ENCODE results near the gene LRRC73.
"Not testable (repeated sequence)": the region's sequence is repeated elsewhere in the genome, so short reads cannot be mapped to it uniquely, and the experiment has no call there.

Gene LRRC73

GRCh38 chr6:43509142-43509983, 783 bp downstream of the LRRC73 start:
- DNase-seq = no peak

- DNase-seq = no peak
Measured at GRCh38 chr6:43508481-43509141, 1.5 kb downstream of the LRRC73 start.

DNA sequence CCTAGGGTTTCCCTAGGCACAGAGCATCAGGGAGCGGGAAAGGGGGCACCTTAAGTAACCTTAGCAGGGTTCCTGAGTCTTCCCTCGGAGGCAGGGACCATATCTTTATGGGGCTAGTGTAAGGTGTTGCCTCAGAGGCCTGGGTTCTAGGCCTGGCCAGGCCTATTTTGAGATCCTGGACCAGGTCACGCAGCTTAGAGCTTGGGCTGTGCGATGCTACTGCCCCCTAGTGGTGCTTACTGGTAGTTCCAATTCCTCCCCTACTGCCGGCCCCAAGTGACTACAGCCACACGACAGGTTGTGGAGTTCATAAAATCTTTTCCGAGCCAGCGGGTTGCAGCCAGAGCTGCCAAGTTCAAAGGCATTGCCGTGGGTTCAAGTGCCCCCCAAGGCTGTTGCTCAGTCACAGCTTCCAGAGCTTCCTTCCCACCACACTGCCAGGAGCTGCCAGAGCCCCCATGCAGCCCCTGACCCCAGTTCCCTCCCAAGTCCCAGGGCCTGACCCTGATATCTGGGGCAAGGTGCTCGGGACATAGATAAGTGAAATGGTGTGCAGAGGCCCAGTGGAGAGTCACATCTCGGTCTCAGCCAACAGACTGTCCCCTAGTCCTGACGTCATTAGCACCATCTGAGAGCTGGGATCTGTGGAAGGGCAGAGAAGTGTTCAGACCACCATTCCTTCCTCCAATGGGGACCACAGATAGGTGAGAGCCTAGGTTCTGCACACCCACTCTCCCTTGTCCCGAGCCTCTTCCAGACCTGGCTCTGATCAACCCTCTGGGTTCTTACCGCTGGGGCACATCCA, 3.3 kb downstream of the LRRC73 start:
- peak; percentile 63 for DNase-seq

GRCh38 chr6:43506171-43506570, 4.0 kb downstream of the LRRC73 start:
- no peak for DNase-seq

DNA sequence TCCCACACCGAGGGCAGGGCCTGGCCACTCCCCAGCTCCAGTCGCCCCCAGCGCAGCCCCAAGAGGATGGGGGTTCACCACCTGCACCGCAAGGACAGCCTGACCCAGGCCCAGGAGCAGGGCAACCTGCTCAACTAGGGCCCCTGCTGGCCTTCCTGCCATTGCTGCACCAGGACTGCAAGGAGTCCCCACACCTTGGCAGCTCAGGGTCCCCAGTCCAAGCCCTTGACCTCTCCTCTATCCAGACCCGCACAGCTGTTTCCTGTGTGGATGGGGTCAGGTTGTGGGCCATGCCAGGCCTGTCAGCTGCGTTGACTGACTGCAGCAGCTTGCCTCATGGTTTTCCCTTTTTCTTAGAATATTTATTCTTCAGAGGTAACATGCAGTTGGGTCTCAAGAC, 4.4 kb downstream of the LRRC73 start:
- no peak for DNase-seq

DNA sequence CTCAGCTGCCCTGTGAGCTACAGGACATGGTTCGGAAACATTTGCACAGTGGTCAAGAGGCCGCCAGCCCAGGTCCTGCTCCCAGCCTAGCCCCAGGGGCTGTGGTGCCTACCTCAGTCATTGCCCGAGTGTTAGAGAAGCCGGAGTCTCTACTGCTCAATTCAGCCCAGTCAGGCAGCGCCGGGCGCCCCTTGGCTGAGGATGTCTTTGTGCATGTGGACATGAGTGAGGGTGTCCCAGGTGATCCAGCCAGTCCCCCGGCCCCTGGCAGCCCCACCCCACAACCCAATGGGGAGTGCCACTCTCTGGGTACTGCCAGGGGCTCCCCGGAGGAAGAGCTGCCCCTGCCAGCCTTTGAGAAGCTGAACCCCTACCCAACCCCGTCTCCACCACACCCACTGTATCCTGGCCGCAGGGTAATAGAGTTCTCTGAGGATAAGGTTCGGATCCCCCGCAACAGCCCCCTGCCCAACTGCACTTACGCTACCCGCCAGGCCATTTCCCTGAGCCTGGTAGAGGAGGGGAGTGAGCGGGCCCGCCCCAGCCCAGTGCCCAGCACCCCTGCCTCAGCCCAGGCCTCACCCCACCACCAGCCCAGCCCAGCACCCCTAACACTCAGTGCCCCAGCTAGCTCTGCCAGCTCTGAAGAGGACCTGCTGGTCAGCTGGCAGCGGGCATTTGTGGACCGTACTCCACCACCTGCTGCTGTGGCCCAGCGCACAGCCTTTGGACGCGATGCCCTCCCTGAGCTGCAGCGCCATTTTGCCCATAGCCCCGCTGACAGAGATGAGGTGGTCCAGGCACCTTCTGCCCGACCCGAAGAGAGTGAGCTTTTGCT, 5.2 kb downstream of the LRRC73 start:
- no peak for DNase-seq

- DNase-seq = no peak
Measured at GRCh38 chr6:43503443-43503842, 6.7 kb downstream of the LRRC73 start.

GRCh38 chr6:43502666-43503065, 7.5 kb downstream of the LRRC73 start:
- no peak for DNase-seq

DNA sequence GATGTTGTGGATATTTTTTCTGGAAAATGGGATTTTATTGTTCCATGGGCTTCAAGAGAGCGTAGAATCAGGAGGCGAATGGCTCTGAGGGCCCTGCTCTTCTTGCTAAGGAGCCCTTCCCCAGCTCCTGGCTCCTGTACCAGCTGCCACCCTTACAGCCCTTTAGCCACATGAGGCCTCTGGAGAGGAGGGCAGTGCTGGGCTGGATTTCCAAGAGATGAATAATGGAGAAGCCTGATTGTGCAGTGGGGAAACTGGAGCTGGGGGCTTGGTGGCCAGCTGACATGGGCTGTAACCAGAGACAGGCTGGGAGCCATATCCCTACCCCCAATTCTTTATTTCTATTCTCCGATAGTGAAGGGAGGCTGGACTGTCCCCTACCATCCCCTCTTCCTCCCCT, 9.2 kb downstream of the LRRC73 start:
- no peak for DNase-seq

DNA sequence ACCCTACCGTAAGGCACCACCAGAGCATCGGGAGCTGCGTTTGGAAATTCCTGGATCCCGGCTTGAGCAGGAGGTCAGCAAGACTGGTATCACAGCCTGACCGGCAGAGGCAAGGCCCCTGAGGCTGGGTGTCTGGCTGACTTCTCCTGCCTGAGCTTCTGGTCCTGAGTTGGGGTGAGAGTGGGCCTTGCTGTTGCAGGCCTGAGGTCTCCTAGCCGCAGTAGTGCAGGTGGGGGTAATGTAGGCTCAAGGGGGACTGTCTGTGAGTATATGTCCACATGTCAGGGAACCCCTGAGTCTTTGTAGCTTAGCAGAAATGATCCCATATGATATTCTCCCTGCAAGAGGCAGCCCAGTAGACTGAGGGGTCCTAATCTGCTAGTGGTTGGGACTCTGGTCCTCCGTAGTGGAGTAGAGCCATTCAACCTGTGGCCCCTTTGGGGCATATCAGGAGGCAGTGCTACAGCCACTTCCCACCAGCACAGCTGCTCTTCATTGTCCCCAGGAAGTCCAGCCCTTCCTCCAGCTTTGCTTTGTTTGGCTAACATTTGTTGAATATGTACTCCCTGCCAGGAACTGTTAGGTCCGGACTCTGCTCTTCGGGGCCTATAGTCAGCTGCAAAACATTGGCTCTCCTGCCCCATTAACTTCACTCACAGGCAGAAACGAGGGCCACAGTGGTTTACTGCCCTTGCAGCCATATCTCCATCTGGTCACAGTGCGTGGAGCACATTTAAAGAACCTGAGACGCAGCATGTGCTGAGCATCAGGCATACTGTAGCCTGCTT, 10.9 kb downstream of the LRRC73 start:
- no peak for DNase-seq

DNA sequence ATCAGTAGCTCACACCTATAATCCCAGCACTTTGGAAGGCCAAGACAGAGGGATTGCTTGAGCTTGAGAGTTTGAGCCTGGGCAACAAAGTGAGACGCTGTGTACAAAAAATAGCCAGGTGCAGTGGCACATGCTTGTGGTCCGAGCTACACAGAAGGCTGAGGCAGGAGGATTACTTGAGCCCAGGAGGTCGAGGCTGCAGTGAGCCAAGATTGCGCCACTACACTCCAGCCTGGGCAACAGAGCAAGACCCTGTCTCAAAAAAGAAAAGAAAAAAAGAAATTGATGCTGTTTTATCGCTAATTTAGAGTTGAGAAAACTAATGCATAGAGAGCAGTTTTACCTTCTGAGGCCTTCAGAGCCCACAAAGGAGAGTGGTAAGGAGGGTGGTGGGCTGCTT, 11.9 kb downstream of the LRRC73 start:
- not testable (repeated sequence) for DNase-seq

GRCh38 chr6:43497689-43498088, 12.5 kb downstream of the LRRC73 start:
- DNase-seq = no peak

DNA sequence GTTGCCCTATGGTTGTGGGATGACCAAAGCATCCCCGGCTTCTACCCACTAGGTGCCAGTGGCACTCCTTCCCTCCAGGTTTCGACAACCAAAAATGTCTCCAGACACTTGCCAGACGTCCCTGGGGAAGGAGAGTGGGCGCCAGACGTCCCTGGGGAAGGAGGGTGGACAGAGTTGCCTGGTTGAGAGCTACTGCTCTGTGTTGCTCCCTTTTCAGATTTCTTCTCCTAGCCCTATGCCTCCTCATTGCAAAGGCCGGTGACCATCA, 13.1 kb downstream of the LRRC73 start:
- DNase-seq = no peak

- peak; percentile 81 for DNase-seq
Measured at GRCh38 chr6:43496370-43497128, 13.6 kb downstream of the LRRC73 start.

- no peak for DNase-seq
Measured at GRCh38 chr6:43495409-43495941, 14.7 kb downstream of the LRRC73 start.

DNA sequence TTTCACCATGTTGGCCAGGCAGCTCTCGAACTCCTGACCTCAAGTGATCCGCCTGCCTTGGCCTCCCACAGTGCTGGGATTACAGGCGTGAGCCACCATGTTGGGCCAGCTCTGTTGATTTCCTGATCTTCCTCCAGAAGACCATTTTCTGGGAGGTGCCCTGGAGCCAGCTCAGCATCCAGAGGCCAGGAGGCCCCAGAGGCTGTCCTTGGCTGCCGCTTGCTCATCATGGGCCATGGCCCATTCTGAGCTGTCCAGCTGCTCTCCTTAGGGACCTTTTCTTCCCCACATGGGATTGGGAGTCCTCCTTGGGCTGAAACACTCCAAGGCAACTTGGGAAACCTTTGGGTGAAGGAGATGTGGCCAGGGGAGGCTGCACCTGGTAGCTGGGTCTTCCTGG, 15.4 kb downstream of the LRRC73 start:
- DNase-seq = no peak

DNA sequence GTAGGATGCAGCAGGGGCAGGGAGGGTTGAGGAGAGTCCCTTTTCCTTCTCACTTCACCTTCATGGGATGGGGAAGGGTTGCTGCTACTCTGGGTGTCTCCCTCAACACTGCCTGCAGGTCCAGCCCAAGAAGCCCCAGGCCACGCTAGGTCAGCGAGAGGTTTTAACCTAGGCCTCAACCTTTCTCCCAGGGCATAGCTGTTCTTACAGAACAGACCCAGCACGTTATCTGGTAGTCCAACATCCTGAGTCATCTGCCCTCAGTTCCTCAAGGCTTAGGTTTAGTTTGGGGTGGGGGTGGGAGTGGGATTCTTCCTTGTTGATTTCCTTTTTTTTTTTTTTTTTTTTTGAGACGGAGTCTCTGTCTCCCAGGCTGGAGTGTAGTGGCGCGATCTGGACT, 15.8 kb downstream of the LRRC73 start:
- no peak for DNase-seq

- DNase-seq = no peak
Measured at GRCh38 chr6:43493833-43494232, 16.3 kb downstream of the LRRC73 start.

DNA sequence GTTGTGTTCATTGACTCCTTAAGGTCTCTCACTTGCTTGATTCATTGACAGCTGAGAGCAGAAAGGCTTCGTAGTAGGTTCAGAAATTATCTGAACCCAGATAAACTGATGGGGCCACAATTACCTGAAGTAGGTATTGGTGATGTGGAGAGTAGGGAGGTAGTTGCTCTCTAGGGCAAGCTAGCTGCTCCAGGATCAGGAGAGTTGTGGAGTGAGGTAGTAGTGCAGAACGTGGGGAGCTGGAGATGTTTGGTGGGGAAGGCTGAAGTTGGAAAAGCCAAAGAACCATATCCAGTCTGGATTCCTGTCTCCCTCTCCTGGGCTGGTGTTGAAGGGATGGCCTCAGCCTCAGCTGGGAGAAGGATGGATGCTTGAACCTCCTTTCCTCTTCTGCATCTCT, 16.9 kb downstream of the LRRC73 start:
- no peak for DNase-seq

- no peak for DNase-seq
Measured at GRCh38 chr6:43492673-43493072, 17.5 kb downstream of the LRRC73 start.

Data from 8988T (cell line).